RPMI8226 (cell line): ENCODE measurements around the gene BTG2.
A peak's percentile ranks its signal among the peaks of the same experiment; 100 is the strongest.

Experiments
- DNase-seq: peaks from one replicate; pipeline ENCODE4 v3.0.0-alpha.2; 2015

The BTG2 gene

GRCh38 chr1:203346060-203346768, 40.9 kb downstream of the BTG2 start:
- no peak for DNase-seq

GRCh38 chr1:203346769-203347102, 41.4 kb downstream of the BTG2 start:
- no peak for DNase-seq

DNA sequence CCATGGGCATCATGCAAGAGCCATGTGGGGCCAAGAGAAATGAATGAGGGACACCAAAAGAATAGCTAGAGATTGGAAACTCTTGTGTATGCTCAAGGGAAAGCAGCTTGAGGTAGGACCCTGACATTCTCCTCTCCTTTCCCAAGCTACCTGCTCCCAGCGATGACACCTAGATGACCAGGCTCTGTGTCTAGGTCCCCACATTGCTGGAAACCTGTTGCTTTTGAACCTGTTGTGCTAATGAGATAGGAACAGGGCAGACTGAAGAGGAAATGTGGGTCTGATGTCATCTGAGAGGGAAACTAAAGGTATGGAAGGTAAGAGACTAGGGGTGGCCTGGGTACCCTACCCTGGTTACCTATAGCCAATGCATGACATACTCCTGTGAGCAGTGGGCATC, 43.8 kb downstream of the BTG2 start:
- DNase-seq = no peak

- DNase-seq = no peak
These were observed 44.6 kb downstream of the BTG2 start for GRCh38 chr1:203349773-203350524.

- DNase-seq = peak; percentile 18
These were observed 45.8 kb downstream of the BTG2 start, which contains the start of gene FMOD for GRCh38 chr1:203351037-203351625. TSS of gene FMOD (minus strand) at chr1:203351122. CDS start at chr1:203348270, 2,852 bp downstream.

- DNase-seq = no peak
These were observed 48.2 kb downstream of the BTG2 start for GRCh38 chr1:203353486-203353885.

DNA sequence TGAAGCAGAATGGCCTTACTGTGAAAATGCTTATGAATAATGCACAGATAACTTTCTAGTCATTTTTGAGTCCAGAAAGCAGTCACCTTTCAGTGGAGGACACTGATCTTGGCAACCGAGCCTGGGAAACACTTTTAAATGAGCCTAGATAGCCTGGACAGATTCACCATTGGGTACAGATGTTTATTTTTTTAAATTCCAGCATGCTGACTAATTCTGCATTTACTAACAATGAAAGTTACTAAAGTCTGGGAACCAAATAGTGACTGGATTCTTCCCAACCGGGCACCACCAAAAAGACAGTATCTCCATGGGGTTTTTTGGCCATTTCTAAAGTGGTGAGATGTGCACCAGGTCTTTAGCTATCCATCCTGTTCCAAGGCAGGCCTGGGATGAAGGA, 48.9 kb downstream of the BTG2 start:
- DNase-seq = no peak

GRCh38 chr1:203359010-203359571, 53.8 kb downstream of the BTG2 start:
- no peak for DNase-seq
